HEK293 (cell line): ENCODE results near the gene MTUS2.

Source experiments
- CTCF ChIA-PET: fragments of 350-600 bp; formaldehyde crosslinking; extraction: SDS; loops from one replicate; lab custom pipeline; 2021; ENCODE audit warnings: antibody characterized with exemption; lab: Yijun Ruan, JAX
- POLR2A ChIA-PET: fragments of 300-600 bp; formaldehyde crosslinking; extraction: SDS; loops from one replicate; lab custom pipeline; 2020; ENCODE audit warnings: antibody characterized with exemption, inconsistent platforms; lab: Yijun Ruan, JAX
- H3K27ac ChIP-seq: fragments of 200-500 bp; sonication (Bioruptor generic); 2 replicates; pipeline ENCODE4 v1.5.1; 2014; ENCODE audit warnings: low read depth, low read length, control low read depth, inconsistent platforms; ENCODE audit errors: extremely low read depth
- H3K36me3 ChIP-seq, 2 experiments: fragments of 200-500 bp in 1 of 2; sonication (Bioruptor generic) in 1 of 2; 1 replicate in 1 of 2; 2 replicates in 1 of 2; pipeline ENCODE4 v1.5.1; 2014 to 2017; ENCODE audit warnings: inconsistent platforms in 2 of 2, low read length in 2 of 2; ENCODE audit not compliant: control insufficient read depth in 2 of 2, insufficient read depth in 1 of 2
- H3K4me1 ChIP-seq: fragments of 200-500 bp; sonication (Bioruptor generic); 2 replicates; pipeline ENCODE4 v1.5.1; 2014; ENCODE audit warnings: mild to moderate bottlenecking, low read length, inconsistent platforms; ENCODE audit not compliant: control insufficient read depth, insufficient read depth
- H3K4me3 ChIP-seq: 2 replicates; pipeline ENCODE4 v1.5.1; 2011; ENCODE audit warnings: low read depth, mild to moderate bottlenecking, control low read depth, low read length, moderate library complexity
- H3K9me3 ChIP-seq: fragments of 200-500 bp; sonication (Bioruptor generic); 2 replicates; pipeline ENCODE4 v1.5.1; 2014; ENCODE audit warnings: low read depth, low read length, inconsistent platforms; ENCODE audit not compliant: control insufficient read depth, insufficient read depth
- BCL11B ChIP-seq: fragments of 450-650 bp; formaldehyde crosslinking; IDR thresholded peaks from 2 replicates; pipeline ENCODE4 v1.5.1; 2016; ENCODE audit warnings: low read depth, missing biosample characterization, missing genetic modification characterization
- BCL6B ChIP-seq: fragments of 450-650 bp; formaldehyde crosslinking; IDR thresholded peaks from 2 replicates; pipeline ENCODE4 v1.5.1; 2017; ENCODE audit warnings: missing biosample characterization, missing genetic modification characterization
- REPIN1 ChIP-seq: fragments of 450-650 bp; formaldehyde crosslinking; IDR thresholded peaks from 2 replicates; pipeline ENCODE4 v1.5.1; 2017; ENCODE audit warnings: missing biosample characterization, missing genetic modification characterization, low read depth
- REST ChIP-seq: fragments of 450-650 bp; formaldehyde crosslinking; IDR thresholded peaks from 2 replicates; pipeline ENCODE4 v1.5.1; 2016; ENCODE audit warnings: missing biosample characterization, missing genetic modification characterization
- ZBTB48 ChIP-seq: fragments of 450-650 bp; formaldehyde crosslinking; IDR thresholded peaks from 2 replicates; pipeline ENCODE4 v1.5.1; 2016; ENCODE audit warnings: missing biosample characterization, missing genetic modification characterization
- ZEB2 ChIP-seq: fragments of 450-650 bp; formaldehyde crosslinking; IDR thresholded peaks from 2 replicates; pipeline ENCODE4 v1.5.1; 2016; ENCODE audit warnings: missing biosample characterization, missing genetic modification characterization
- ZNF112 ChIP-seq: fragments of 450-650 bp; formaldehyde crosslinking; IDR thresholded peaks from 2 replicates; pipeline ENCODE4 v1.5.0; 2017; ENCODE audit warnings: missing biosample characterization, missing genetic modification characterization
- ZNF169 ChIP-seq: fragments of 450-650 bp; formaldehyde crosslinking; IDR thresholded peaks from 2 replicates; pipeline ENCODE4 v1.5.1; 2016; ENCODE audit warnings: missing biosample characterization, missing genetic modification characterization
- ZNF174 ChIP-seq: fragments of 450-650 bp; formaldehyde crosslinking; IDR thresholded peaks from 2 replicates; pipeline ENCODE4 v1.5.0; 2017; ENCODE audit warnings: missing biosample characterization, mild to moderate bottlenecking, missing genetic modification characterization
- ZNF555 ChIP-seq: fragments of 450-650 bp; formaldehyde crosslinking; conservative IDR thresholded peaks from 2 replicates; pipeline ENCODE4 v1.5.1; 2017; ENCODE audit warnings: missing biosample characterization, mild to moderate bottlenecking, missing genetic modification characterization, inconsistent platforms
- ZNF560 ChIP-seq: fragments of 450-650 bp; formaldehyde crosslinking; IDR thresholded peaks from 2 replicates; pipeline ENCODE4 v1.5.1; 2017; ENCODE audit warnings: missing biosample characterization, missing genetic modification characterization, borderline replicate concordance
- ZNF580 ChIP-seq: fragments of 450-650 bp; formaldehyde crosslinking; IDR thresholded peaks from 2 replicates; pipeline ENCODE4 v1.5.1; 2016; ENCODE audit warnings: missing biosample characterization, missing genetic modification characterization
- ZNF596 ChIP-seq: fragments of 450-650 bp; IDR thresholded peaks from 2 replicates; pipeline ENCODE4 v1.5.0; 2018; ENCODE audit warnings: missing biosample characterization, mild to moderate bottlenecking, missing genetic modification characterization, moderate library complexity
- ZNF837 ChIP-seq: fragments of 450-650 bp; formaldehyde crosslinking; IDR thresholded peaks from 2 replicates; pipeline ENCODE4 v1.5.1; 2016; ENCODE audit warnings: missing biosample characterization, missing genetic modification characterization
- TF ChIP-seq, protein P1 (sequence below): fragments of 450-650 bp; formaldehyde crosslinking; IDR thresholded peaks from 2 replicates; pipeline ENCODE4 v1.5.1; 2017; ENCODE audit warnings: missing biosample characterization, mild to moderate bottlenecking, missing genetic modification characterization, moderate library complexity
- TF ChIP-seq, protein P2 (sequence below): fragments of 450-650 bp; formaldehyde crosslinking; IDR thresholded peaks from 2 replicates; pipeline ENCODE4 v1.5.1; 2016; ENCODE audit warnings: missing biosample characterization, missing genetic modification characterization, borderline replicate concordance
- TF ChIP-seq, protein P3 (sequence below): fragments of 450-650 bp; formaldehyde crosslinking; conservative IDR thresholded peaks from 2 replicates; pipeline ENCODE4 v1.5.1; 2016; ENCODE audit warnings: low read depth, missing biosample characterization, missing genetic modification characterization

Gene MTUS2

DNA sequence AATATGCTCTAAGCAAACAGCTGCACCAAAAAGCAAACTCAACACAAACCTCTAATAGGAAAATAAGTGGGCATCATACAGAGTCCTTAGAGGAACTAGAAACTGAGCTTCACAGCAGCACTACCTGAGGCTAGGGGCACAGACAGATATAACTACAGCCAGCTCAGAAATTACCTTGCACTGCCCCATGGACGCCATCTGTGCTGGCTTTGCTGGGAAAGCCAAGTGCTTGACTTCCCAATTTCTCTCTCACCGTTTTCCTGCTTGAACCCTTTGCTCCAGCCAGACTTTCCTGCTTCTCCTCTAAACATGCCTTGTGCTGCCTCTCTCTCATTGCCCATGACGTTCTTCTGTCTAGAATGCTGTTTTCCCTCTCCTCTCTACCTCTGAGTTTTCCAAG lies 29.3 kb downstream of the MTUS2 start (continued):
- TF ChIP-seq REPIN1 (tag by site-specific recombination), result no peak
- TF ChIP-seq BCL11B (tag by site-specific recombination), result no peak
- no peak for TF ChIP-seq ZNF837 (tag by site-specific recombination)
- no peak for TF ChIP-seq ZEB2 (tag by site-specific recombination)
- no peak for TF ChIP-seq ZNF580 (tag by site-specific recombination)
- TF ChIP-seq ZNF555 (tag by site-specific recombination), result no peak
- TF ChIP-seq, protein P1, sequence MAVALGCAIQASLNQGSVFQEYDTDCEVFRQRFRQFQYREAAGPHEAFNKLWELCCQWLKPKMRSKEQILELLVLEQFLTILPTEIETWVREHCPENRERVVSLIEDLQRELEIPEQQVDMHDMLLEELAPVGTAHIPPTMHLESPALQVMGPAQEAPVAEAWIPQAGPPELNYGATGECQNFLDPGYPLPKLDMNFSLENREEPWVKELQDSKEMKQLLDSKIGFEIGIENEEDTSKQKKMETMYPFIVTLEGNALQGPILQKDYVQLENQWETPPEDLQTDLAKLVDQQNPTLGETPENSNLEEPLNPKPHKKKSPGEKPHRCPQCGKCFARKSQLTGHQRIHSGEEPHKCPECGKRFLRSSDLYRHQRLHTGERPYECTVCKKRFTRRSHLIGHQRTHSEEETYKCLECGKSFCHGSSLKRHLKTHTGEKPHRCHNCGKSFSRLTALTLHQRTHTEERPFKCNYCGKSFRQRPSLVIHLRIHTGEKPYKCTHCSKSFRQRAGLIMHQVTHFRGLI, result no peak

DNA sequence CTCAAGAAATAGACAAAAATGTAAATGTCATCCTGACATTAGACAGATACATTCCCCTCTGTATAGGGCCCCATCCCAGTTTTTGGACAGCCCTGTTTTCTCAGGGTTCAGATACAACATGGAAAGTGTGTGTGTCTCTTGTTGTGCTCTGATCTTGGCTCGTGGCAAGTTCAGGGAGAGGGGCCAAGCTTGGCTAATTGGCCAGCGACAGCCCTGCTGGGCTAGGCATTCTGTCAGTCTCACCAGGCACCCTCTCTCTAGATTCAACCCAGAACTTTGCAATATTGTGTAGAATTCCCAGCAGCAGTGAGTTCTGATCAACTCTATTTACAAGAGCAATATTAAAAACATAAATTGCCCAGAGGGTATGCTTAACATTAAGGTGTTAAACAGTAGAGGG lies 30.1 kb downstream of the MTUS2 start:
- Histone ChIP-seq H3K36me3 (no peaks in the 10 kb centered on the region), H3K4me1 (no peaks in the 10 kb centered on the region), H3K9me3 (no peaks in the 10 kb centered on the region), H3K27ac (no peak overlapping the region), H3K4me3 (no peak overlapping the region)
- ChIA-PET CTCF (no interaction called here), POLR2A (no interaction called here)
- TF ChIP-seq ZNF596, result no peak
- no peak for TF ChIP-seq ZNF174 (tag by site-specific recombination)
- TF ChIP-seq BCL6B, result no peak
- TF ChIP-seq, protein P2, sequence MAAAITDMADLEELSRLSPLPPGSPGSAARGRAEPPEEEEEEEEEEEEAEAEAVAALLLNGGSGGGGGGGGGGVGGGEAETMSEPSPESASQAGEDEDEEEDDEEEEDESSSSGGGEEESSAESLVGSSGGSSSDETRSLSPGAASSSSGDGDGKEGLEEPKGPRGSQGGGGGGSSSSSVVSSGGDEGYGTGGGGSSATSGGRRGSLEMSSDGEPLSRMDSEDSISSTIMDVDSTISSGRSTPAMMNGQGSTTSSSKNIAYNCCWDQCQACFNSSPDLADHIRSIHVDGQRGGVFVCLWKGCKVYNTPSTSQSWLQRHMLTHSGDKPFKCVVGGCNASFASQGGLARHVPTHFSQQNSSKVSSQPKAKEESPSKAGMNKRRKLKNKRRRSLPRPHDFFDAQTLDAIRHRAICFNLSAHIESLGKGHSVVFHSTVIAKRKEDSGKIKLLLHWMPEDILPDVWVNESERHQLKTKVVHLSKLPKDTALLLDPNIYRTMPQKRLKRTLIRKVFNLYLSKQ (tag by site-specific recombination), result no peak
- TF ChIP-seq ZNF560 (tag by site-specific recombination), result no peak
- TF ChIP-seq, protein P3, sequence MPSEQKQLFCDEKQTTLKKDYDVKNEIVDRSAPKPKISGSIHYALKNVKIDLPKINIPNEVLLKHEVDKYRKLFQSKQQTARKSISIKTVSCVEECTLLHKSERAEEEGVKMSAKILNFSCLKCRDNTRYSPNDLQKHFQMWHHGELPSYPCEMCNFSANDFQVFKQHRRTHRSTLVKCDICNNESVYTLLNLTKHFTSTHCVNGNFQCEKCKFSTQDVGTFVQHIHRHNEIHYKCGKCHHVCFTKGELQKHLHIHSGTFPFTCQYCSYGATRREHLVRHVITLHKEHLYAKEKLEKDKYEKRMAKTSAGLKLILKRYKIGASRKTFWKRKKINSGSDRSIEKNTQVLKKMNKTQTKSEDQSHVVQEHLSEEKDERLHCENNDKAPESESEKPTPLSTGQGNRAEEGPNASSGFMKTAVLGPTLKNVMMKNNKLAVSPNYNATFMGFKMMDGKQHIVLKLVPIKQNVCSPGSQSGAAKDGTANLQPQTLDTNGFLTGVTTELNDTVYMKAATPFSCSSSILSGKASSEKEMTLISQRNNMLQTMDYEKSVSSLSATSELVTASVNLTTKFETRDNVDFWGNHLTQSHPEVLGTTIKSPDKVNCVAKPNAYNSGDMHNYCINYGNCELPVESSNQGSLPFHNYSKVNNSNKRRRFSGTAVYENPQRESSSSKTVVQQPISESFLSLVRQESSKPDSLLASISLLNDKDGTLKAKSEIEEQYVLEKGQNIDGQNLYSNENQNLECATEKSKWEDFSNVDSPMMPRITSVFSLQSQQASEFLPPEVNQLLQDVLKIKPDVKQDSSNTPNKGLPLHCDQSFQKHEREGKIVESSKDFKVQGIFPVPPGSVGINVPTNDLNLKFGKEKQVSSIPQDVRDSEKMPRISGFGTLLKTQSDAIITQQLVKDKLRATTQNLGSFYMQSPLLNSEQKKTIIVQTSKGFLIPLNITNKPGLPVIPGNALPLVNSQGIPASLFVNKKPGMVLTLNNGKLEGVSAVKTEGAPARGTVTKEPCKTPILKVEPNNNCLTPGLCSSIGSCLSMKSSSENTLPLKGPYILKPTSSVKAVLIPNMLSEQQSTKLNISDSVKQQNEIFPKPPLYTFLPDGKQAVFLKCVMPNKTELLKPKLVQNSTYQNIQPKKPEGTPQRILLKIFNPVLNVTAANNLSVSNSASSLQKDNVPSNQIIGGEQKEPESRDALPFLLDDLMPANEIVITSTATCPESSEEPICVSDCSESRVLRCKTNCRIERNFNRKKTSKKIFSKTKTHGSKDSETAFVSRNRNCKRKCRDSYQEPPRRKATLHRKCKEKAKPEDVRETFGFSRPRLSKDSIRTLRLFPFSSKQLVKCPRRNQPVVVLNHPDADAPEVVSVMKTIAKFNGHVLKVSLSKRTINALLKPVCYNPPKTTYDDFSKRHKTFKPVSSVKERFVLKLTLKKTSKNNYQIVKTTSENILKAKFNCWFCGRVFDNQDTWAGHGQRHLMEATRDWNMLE, result no peak
- TF ChIP-seq ZNF169 (tag by site-specific recombination), result no peak

DNA sequence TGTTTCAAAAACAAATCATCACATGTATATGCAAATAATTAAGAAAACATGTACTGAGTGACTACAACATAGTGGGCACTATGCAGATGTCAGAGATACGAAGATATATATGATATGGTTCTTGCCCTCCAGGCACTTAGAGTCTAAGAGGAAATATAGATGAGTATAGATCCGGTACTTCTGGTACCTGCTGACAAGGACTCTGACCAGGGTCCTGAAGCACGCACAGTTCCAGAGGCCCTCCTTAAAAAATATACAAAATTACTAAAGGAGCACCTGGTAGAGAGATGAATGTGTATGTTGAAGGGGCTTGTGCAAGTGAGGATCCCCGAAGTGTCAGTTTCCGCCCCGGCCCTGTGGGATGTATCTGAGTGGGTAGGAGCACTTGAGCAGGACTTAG lies 31.3 kb downstream of the MTUS2 start:
- Histone ChIP-seq H3K4me1 (no peaks in the 10 kb centered on the region), H3K4me3 (no peak overlapping the region), H3K9me3 (no peaks in the 10 kb centered on the region)
- POLR2A ChIA-PET, result no interaction called here
- TF ChIP-seq ZNF112 (tag by site-specific recombination) (no peak), REST (tag by site-specific recombination) (peak; percentile 55), ZBTB48 (tag by site-specific recombination) (no peak)
- TF ChIP-seq, all 188 proteins: peak for 1
- H3K27ac ChIP-seq, result no peak overlapping the region
- CTCF ChIA-PET, result no interaction called here
- no peaks in the 10 kb centered on the region for H3K36me3 ChIP-seq
